Astrocyte (in vitro differentiated cells and primary cell): ENCODE results near the gene F13A1.

Source experiments
- EZH2 ChIP-seq: IDR thresholded peaks from 2 replicates; pipeline ENCODE4 v1.6.1; 2012; ENCODE audit warnings: mild to moderate bottlenecking, low read length, inconsistent platforms; ENCODE audit not compliant: insufficient read depth
- TF ChIP-seq, protein P1 (sequence below): IDR thresholded peaks from 2 replicates; pipeline ENCODE4 v1.5.1; 2011; ENCODE audit warnings: low read depth, mild to moderate bottlenecking, inconsistent platforms, low read length, moderate library complexity; ENCODE audit not compliant: insufficient read depth

DNA sequence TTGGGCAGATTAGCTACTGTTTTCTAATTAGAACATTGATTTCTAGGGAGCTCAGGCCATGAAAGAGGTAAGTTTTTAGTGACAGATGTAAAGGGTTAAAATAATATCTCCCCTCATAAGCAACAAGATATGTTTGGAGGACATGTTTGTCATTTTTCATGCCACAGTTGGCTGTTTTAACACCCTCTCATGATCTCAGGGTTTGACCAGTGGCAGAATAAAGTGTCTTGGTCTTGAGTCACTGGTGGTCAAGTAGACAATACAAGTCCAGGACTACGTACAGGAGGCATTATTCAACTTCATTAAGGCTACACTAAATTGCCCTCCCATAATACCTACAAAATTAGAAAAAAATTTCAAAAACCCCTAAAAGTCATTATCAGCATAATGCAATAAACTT, 92.6 kb downstream of the F13A1 start:
- TF ChIP-seq, protein P1, sequence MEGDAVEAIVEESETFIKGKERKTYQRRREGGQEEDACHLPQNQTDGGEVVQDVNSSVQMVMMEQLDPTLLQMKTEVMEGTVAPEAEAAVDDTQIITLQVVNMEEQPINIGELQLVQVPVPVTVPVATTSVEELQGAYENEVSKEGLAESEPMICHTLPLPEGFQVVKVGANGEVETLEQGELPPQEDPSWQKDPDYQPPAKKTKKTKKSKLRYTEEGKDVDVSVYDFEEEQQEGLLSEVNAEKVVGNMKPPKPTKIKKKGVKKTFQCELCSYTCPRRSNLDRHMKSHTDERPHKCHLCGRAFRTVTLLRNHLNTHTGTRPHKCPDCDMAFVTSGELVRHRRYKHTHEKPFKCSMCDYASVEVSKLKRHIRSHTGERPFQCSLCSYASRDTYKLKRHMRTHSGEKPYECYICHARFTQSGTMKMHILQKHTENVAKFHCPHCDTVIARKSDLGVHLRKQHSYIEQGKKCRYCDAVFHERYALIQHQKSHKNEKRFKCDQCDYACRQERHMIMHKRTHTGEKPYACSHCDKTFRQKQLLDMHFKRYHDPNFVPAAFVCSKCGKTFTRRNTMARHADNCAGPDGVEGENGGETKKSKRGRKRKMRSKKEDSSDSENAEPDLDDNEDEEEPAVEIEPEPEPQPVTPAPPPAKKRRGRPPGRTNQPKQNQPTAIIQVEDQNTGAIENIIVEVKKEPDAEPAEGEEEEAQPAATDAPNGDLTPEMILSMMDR = no peak
- TF ChIP-seq EZH2 = no peak
